Measurements from ENCODE around the gene HEMK1.
A peak's percentile ranks its signal among the peaks of the same experiment; 100 is the strongest.

Gene HEMK1

DNA sequence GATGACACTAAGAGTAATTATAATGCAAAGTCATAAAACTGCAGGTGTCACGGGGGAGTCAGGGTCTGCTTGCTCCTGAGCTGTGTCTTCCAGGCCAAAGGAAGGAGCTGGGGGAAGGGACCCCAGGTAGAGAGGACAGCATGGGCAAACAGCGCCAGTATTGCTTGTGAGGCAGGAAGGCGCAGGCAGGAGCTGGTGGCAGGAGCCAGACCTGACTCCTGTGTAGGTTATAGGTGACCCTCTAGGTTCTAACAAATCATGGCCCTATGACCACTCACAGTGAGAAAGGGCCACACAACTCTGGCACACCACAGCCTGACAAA is 40.4 kb downstream of the HEMK1 start:
- no peak for DNase-seq (ENCODE audit: low read depth)
- H3K4me3 ChIP-seq (ENCODE audit: control insufficient read depth, low read depth, low read length) = no peak overlapping the region
- TF ChIP-seq, protein P1, sequence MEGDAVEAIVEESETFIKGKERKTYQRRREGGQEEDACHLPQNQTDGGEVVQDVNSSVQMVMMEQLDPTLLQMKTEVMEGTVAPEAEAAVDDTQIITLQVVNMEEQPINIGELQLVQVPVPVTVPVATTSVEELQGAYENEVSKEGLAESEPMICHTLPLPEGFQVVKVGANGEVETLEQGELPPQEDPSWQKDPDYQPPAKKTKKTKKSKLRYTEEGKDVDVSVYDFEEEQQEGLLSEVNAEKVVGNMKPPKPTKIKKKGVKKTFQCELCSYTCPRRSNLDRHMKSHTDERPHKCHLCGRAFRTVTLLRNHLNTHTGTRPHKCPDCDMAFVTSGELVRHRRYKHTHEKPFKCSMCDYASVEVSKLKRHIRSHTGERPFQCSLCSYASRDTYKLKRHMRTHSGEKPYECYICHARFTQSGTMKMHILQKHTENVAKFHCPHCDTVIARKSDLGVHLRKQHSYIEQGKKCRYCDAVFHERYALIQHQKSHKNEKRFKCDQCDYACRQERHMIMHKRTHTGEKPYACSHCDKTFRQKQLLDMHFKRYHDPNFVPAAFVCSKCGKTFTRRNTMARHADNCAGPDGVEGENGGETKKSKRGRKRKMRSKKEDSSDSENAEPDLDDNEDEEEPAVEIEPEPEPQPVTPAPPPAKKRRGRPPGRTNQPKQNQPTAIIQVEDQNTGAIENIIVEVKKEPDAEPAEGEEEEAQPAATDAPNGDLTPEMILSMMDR (IDR thresholded peaks at IDR 0.05; ENCODE audit: control insufficient read depth, insufficient read depth, low read depth, low read length, missing control alignments) = no peak

DNA sequence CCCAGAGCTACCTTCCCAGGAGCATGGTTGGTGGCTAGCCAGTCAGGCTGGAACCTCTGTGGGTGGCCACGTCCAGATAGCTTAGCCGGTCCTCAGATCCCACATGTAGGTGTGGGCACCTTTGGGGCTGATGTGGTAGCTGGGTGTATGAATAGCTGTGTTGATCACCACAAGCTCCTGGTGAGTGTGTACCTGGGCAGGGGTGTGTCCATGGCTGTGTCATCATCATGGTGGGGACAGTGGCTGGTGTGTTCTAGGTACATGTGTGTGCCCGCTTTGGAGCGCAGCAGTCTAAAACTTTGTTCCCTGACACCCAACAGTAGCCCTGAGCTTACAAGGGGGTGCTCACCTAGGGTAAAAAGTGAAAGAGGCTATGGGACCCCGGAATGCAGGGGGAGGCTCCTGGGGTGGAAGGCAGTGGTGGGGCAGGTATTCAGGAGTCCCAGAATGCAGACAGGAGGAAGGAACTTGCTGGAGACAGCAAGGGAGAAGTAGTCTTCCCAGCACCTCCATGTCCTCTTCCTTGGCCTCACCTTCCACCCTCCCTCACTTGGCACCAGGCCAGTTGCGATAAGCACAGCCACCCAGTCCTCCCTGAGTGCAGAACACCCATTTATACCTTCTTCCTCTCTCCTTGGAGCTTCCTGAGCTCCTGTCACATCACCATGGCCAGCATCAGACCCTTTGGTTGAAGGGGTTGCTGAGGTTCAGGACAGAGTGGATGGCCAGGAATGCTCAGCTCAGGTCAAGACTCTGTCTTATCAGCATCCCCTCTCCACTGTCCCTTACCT is 41.1 kb downstream of the HEMK1 start:
- peak overlapping the region; percentile 68 for H3K4me3 ChIP-seq (ENCODE audit: control insufficient read depth, low read depth, low read length)
- DNase-seq (ENCODE audit: low read depth) = no peak
- TF ChIP-seq, protein P1 (IDR thresholded peaks at IDR 0.05; ENCODE audit: control insufficient read depth, insufficient read depth, low read depth, low read length, missing control alignments) = no peak

DNA sequence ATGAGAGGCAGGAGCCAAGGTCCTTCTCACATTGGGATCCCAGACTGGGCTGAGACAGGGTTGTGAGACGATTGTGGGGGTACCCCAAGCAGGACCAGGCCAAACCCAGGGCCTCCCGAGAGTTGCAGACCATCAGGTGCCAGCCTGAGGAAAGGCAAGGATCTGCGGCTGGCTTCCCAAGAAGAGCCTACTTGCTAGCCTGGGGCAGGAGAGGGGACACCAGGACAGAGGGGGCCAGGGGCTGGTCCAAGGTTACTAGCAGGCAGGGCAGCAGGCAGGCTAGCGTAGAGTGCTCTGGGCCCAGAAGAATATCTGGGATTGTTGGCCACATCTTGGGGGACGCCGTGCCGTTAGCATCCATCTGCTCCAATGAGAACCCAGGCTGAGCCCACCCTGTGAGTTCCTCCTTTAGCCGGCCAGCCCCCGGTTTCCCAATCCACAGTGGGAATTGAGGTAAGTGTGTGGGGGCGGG is 41.7 kb downstream of the HEMK1 start:
- TF ChIP-seq, protein P1 (IDR thresholded peaks at IDR 0.05; ENCODE audit: control insufficient read depth, insufficient read depth, low read depth, low read length, missing control alignments) = no peak
- peak overlapping the region; percentile 68 for H3K4me3 ChIP-seq (ENCODE audit: control insufficient read depth, low read depth, low read length)
- DNase-seq (ENCODE audit: low read depth) = no peak

DNA sequence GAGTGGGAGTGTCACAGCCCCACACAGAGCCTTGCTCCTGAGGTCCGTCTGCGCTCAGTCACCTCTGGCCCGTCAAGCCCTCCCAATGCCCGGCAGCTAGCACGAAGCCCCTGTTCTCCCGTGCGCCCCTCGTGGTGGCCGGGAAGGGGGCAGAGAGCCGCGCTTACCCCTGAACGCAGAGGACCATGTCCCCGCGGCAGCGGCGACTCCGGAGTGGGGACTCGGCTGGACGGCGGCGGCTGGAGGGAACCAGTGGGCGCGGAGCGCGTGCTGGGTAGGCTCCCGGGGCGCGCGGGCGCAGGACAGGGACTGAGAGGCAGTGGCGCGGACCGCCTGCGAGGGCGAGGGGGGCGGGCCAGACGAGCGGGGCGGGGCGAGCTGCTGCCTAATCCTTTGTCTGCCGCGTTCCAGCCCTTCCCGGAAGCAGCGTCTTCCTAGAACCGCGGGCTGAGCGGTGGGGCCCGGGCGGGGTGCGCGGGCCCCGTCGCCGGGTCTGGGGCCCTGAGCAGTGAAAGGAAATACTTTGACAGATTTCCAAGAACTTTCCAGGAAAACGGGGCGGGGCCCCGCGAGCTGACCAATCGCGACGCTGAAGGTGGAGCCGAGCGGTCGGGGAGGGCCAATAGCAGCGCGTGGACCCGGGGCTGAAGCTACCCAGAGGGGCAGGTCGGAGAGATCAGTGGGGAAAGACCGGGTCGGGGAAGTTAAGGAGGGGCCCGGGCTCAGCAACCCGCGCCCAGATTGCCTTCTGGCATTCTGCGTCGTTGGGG is 42.3 kb downstream of the HEMK1 start, which contains the start of gene CISH:
Gene CISH (minus strand): TSS at position 311 of the 770 bp plus-strand sequence. CDS start 124 bp downstream, at position 187.
- TF ChIP-seq, protein P1 (IDR thresholded peaks at IDR 0.05; ENCODE audit: control insufficient read depth, insufficient read depth, low read depth, low read length, missing control alignments) = peak; percentile 39
- DNase-seq (ENCODE audit: low read depth) = peak; percentile 60
- H3K4me3 ChIP-seq (ENCODE audit: control insufficient read depth, low read depth, low read length) = peak within 1 kb of the TSS; percentile 68

DNA sequence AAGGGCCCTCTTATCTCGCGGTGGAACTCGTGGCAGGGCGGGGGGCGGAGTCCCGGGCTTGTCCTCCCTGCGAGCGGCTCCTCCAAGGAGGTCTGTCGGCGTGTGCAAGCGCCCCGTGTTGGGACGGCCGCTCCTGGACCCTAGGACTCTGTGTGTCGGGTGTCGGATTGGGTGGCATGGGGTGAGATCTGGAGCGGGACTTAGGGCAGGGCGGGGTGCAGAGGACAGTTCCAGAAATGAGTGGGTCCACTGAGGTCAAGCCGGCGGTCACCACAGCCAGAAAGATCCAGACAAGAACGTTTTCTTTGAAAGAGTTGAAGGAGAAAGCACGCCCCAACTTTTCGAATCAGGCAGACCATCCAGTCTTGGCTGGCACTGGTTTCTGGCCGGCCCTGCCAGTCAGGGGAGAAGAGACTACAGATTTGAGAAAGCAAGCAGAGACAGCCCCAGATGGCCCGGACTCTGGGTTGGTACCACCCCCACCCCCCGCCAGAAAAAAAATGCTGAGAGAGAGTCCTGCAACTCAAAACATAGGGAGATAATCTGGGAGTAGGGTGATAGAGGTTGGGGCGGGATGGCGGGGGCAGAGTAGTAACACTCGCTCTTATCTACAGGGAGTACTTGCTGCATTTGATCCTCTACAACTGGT is 43.0 kb downstream of the HEMK1 start:
- H3K4me3 ChIP-seq (ENCODE audit: control insufficient read depth, low read depth, low read length) = peak overlapping the region; percentile 68
- DNase-seq (ENCODE audit: low read depth) = no peak
- TF ChIP-seq, protein P1 (IDR thresholded peaks at IDR 0.05; ENCODE audit: control insufficient read depth, insufficient read depth, low read depth, low read length, missing control alignments) = no peak

Measured in AG09309 (cell line).